ENCODE data around the gene OPHN1. TPM values are rescaled to one million over a fixed set of nuclear protein-coding genes. Genes with fewer than 3 reads are reported as not detected.

Gene OPHN1
- total RNA-seq, 1 experiment from 2014 or later = 4.0 TPM

DNA sequence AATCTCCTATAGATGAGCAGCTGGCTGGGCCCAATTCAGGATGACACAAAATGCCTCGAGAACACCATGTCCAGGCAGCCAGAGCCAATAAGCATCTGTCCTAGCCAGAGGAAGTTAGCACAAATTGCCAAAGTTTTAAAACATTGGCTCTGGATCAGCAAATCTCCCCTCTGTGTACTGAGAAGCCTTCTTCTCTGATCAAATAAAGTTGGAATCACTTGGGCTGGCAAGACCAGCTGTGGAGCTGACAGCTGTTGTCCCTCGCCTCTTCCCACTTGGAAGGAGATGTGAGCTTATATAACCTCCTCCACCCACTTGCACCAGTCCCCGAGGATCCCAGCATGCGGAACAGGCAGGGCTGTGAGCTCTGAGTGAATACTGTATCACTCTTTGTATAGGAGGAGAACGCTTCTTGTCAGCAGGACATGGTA lies 183.9 kb downstream of the OPHN1 start:
- no peak for DNase-seq (ENCODE audit: low spot score)

DNA sequence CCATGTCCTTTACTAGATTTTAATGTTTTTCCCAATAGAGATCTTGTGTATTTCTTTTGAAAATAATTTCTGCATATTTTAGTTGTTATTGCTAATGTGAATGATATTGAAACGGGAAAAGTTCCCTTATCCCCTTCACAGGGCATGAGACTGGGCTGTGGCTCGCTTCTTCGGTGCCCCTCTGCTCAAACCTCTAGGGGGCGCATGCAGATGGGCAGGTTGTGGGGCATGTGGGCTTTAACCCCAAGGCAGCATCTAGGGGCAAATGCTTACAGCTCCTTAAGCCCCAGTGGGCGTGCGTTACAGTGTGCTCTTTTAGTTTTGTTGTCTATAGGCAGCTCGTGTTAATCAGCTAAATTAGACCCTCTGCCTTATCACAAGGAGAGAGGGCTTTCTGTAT lies 194.7 kb downstream of the OPHN1 start:
- no peak for DNase-seq (ENCODE audit: low spot score)

DNA sequence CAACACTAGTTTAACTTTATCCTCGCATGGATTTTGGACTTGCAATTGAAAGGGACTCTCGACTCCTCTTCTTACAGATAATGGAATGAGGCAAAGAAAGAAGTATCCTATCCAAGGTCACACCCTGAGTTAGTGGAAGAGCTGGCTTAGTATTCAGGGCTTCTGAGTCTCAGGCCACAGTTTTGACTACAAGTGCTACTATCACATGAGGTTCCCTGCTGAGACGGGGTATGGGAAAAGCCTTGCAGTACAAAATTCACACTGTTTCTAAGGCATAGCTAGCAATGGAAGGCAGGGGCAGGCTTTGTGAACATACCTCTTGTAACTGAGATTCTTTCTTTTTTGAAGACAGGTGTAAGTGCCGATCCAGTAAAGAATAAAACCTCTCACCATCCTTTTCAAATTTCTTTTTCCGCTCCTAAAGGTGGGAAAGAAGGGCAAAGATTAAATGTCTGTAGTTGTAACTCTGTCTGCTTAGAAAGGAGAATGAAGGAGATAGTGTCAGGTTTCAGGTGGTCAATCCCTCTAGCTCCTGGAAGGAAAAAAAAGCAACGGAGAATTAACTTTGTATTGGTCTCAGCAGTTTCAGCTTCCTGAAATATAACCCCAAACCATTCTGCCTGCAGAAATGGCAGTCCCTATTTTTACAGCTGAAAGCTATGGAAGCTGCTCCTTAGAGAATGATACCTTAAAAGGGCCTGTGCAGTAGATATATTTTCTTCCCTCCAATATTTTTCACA lies 199.0 kb downstream of the OPHN1 start:
- no peak for DNase-seq (ENCODE audit: low spot score)

DNA sequence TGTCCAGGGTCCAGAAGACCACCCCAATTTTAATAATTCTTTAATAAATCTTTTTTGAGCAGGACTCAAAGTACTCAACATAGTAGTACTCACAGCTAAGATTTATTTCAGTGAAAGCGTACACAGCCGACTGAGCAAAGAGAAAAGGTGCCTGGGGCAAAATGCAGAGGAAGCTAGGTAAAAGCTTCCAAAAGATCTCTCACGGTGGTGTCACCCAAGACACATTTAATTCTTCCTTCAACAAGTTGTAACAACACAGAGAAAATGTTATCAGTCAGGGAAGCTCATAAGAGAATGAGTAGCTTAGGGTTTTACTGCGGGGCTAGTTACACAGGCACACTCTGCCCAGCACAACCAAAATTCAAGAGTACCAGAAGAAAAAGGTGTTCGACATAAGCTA lies 201.1 kb downstream of the OPHN1 start:
- DNase-seq (ENCODE audit: low spot score) = no peak

DNA sequence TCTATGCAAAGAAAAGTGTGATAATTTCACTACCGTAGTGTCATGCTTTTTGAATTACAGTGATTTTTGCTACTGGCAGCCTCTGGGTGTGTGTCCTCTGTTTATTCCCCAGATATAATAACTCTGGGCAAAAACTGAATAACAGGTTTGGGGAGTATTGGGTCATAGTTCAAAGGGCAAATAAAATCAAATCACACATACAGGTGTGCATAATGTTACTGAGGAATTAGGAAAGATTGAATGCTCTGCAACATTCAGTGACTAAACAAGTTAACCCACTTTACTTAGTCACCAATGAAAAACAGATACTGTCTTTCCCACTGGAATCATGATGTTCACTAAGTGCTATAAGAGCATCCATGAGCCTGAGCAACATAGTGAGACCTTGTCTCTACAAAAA lies 224.3 kb downstream of the OPHN1 start:
- no peak for DNase-seq (ENCODE audit: low spot score)

DNA sequence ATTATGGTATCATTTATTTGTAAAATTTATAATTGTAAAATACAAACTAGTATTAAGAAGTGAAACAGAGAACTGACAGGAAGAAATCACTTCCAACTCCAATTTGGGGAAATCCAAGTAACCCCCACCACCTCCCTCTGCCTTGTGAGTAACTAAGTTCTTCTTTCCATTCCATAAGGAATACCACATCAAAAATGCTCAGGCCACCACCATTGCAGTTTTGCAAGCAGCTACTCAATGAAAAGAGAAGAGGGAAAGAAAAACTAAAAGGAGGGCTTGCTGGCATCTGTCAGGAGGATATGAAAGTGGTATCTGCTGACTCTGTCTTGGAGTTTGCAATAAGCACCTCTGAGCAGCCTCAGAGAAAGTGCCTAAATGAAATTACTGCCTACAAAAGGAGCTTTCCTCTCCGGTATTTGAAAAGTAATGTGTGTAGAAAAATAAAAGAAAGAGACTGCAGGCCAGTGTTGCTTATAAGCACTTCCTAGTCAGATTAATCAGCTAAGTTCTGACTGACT lies 228.7 kb downstream of the OPHN1 start:
- DNase-seq (ENCODE audit: low spot score) = no peak

DNA sequence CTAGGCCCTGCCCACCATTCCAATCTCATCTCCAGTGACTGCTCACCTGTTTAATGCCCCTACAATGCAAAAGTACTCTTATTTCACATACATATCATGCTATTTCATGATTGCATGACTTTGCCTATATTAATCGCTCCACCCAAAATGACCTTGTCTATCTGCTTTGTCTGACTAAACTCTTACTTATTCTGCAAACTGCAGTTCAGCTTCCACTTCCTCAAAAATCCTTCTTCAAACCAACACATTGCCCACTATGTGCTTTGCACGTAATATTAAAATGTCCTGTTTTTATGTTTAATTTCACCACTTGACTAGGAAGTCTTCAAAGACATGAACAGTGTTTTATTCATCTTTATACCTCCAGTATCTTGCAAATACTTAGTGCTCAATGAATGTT lies 229.6 kb downstream of the OPHN1 start:
- DNase-seq (ENCODE audit: low spot score) = no peak

DNA sequence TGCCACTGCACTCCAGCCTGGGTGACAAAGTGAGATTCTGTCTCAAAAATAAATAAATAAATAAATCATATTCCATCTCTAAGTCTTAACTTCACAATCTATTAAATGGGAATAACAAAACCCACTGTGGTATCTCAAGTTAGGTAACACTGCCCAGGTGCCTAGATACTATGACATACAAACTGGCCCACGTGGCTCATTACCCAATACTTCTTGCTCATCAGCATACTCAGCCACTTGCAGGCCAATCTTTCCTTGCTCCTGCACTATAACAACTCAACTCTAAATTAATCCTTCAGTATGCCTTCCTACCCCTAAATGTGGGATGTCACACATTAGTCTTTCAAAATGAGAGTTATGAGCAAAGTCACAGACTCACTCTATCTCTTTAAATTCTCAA lies 230.1 kb downstream of the OPHN1 start:
- DNase-seq (ENCODE audit: low spot score) = no peak

DNA sequence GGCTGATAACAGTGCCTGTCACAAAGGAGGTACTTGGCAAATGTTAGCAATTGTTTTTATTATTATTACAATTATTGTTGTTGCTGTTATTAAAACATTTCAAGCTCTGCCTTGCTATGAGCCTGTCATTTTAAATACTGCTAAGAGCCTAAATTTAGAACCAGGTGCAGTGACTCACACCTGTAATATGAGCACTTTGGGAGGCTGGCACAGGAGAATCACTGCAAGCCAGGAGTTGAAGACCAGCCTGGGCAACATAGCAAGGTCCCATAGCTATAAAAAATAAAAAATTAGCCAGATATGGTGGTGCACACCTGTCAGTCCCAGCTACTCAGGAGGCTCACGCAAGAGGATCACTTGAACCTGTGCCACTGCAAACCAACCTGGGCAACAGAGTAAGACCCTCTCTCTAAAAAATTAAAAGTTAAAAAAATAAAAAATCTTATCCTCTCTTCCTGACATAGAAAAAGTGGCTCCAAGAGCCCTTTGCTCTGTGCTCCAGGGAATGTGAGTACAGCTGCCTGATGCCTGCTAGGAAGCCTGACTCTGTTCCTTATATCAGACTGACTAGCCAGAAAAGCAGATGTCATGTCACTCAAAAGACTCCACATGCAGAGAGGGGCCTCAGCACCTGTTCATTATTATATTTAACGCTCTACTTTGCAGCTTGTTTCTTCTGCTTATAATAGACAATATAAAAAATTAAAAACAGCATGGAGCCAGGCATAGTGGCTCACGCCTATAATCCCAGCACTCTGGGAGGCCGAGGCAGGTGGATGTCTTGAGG lies 234.0 kb downstream of the OPHN1 start:
- DNase-seq (ENCODE audit: low spot score) = no peak

DNA sequence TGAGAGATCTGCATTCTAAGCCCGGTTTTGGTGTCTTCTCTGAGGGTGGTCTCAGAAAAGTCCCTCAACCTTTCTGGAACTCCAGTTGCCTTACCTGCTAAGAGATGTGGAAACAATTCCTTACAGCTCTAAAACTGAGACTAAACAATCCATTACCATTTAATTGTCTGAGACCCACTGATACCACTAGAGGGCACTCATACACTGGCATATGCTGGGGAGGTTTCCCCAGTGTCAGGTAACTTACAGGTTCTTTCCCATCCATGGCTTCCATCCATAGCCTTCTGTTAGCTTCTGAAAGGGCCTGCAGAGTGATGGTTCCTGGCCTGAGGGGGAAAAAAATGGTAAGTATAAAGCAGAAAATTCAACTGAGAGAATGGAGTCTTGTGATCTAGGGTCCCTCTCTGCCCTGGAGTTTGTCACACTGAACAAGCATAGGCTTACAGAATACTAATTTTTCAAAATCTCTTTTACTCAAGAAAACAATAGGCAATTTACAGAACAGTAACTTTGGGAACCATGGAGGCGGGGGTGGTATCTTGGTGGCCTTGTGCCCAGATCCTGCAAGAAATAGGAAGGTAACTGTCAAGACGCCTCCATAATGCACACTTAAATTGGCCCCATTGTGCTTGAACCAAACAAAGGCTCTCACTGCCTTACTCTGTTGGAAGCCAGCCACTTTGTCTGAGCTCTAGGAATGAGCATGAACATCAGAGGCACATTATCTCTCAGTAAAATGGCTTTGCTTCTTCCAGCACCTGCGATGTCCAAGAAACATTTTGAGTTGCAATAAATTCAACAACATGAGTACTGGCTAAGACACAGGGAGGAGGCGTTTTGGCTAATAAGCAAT lies 236.1 kb downstream of the OPHN1 start:
- peak; percentile 45 for DNase-seq (ENCODE audit: low spot score)

DNA sequence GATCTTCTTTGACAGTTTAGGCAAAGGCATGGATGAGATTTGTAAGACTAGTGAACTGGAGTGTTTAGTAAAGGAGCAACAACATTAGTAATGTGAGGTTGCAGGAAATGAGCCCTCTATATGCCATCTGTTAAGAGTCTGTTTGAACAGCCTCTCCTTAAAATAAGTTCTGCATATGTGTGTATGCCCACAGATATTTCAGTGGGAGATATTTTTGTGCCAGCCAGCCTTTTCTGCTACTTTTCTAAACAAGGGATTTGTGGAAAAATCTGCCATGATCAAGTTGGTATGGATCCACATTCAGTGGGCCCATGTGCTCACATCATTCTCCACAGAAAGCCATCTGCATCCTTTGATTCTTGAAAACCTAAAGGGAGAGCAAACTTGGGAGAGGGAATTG lies 237.7 kb downstream of the OPHN1 start:
- no peak for DNase-seq (ENCODE audit: low spot score)

DNA sequence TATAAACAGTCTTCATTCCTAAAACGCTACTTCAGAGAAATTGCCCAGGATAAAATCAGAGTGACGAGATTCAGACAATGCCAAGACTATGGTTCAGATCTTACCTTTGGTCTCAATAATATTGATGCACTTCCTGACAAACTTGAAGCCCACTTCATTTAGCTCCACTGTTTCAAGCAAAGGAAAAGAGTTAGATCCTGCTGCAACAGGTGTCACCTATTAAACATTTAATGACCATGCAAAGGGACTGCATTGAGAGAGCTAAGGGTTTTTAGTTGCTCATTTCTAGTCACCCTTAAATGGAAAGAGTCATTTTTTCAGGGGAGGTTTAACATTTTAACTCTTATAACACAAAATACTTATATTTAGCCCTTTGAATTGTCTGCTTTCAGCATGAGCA lies 239.5 kb downstream of the OPHN1 start:
- no peak for DNase-seq (ENCODE audit: low spot score)

DNA sequence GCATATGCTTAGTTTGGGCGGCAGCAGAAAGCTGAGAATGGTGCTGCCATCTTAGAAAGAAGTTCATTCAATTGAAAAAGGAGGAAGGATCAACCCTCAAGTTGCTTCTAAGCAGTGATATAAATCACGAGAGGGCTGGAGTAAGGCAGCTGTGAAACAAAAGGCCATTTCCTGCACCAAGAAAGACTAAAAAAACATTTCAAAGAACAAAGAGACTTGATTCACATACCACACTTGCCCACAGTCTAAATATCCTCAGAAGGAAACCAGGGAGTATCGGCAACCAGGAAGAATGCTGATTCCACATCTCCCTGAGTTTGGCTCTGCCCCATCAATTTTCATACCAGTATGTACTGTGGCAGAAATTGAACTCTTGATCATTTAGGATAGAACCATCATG lies 240.1 kb downstream of the OPHN1 start:
- no peak for DNase-seq (ENCODE audit: low spot score)

DNA sequence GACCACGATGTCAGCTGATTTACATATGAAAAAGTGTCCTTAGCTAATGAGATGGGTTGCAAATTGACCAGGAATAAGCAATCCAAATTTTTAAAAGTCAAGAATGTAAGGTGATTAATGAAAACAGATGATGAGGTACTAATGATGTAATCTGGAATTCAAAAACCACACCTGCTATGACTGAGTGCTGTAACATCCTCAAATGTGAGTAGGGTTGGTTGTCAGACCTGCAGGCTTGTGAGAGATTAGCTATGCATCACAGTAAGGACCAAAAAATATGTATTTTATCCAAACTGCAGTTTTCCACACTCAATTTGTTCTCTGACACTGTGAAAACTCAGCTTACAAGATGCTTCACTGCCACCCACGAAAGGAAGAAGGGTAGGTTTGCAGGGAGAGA lies 242.5 kb downstream of the OPHN1 start:
- no peak for DNase-seq (ENCODE audit: low spot score)

DNA sequence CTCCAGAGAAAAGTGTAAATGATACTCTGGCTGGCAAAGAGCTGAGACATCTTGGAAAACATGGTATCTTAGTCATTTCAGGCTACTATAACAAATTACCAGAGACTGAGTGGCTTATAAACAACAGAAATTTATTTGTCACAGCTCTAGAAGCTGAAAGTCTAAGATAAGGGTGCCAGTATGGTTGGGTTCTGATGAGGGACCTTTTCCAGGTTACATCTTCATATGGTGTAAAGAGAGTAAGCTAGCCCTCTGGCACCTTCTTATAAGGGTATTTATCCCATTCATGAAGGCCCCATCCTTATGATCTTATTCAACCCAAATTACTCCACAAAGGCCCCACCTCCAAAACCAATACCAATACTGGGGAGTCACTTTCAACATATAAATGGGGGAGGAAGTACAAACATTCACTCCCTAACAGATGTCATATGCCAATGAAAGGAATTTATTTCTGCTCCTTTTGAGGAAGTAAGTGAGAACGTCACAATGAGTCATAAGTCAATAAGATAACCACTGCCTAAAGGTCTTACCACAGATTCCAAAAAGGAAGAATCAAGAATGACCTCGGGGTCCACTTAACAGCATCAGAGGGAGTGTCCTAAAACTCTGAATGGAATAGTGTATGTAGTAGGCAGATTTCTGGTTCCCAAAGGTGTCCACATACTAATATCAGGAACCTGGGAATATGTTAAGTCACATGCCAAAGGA lies 246.6 kb downstream of the OPHN1 start:
- peak; percentile 40 for DNase-seq (ENCODE audit: low spot score)

DNA sequence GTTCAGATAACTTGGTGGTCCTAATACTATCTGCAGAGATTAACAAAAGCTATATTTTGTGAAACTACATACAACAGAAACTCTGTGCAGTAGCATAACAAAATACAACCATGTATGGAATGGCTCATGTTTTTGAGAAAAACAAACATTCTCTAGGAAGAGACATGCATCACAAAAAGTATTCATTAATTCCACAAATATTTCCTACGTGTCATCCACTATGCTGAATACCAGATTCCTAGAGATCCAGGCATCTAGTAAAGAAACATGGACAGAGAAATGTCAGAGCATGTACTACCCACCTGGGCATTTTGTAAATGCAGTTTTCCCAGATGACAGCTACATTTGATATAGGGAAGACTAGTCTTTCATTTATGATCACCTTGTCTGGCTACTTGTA lies 248.1 kb downstream of the OPHN1 start:
- no peak for DNase-seq (ENCODE audit: low spot score)

DNA sequence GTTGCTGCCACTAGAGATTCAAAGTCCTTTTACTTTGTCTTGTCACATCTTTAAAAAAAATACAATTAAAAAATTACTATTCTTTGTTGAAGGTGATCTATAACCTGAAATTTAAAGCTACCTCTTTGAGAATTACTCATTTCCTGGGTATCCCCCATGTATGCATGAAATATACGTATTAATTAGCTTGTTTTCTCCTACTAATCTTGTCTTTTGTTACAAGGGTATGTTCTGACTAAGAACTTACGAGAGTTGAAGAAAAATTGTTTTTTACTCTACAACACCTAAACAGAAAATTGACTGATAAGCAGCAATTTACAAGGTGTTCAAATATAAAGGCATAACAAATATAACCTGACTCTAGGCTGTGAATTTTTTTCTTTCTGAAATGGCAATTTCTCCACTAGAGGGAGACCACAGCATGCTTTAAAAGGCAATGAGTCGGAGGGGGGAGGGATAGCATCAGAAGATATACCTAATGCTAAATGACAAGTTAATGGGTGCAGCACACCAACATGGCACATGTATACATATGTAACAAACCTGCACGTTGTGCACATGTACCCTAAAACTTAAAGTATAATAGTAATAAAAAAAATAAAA lies 249.6 kb downstream of the OPHN1 start:
- DNase-seq (ENCODE audit: low spot score) = peak; percentile 47

DNA sequence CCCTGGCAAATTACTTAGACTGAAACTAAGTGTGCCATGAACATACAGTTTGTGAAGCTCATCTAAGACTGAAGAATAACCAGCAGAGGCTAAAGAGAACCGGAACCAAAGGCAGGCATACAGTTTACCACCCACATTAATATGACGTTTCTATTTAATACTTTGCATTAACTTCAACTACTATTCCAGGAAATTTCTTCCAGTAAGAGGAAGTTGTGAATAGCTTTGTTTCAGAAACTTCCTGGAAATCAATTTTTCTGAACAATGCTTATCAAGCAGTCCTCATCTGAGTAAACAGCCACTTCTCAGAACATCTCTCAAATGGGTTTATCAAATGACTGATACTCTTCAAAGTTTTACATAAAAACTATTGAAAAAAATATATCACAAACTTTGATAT lies 252.7 kb downstream of the OPHN1 start:
- DNase-seq (ENCODE audit: low spot score) = no peak

DNA sequence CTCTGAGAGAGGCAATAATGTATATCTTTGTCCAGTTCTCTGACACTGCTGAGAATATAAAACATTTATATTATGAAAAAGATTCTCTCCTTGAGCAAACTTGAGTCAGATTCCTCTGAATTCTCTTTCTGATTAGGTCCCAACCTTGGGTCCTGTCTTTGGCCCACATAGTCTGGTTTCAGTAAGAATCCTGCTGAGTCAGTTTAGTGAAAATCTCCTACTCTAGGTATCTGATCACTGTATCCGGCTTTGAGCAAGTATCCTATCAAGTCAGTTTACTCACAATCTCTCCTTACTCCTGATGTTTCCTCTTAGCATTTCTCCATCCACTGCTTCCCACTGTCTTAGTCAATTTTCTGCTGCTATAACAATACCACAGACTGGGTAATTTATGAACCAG lies 253.9 kb downstream of the OPHN1 start:
- no peak for DNase-seq (ENCODE audit: low spot score)

DNA sequence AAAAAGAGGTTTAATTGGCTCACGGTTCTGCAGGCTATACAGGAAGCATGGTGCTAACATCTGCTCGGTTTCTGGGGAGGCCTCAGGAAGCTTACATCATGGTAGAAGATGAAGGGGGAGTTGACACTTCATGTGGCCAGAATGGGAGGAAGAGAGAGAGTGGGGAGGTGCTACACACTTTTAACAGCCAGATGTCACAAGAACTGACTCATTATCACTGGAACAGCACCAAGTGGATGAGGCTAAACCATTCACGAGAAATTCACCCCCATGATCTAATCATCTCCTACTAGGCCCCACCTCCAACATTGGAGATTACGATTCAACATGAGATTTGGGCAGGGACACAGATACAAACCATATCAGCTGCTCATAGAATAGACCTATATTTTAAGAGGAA lies 255.8 kb downstream of the OPHN1 start:
- peak; percentile 15 for DNase-seq (ENCODE audit: low spot score)

DNA sequence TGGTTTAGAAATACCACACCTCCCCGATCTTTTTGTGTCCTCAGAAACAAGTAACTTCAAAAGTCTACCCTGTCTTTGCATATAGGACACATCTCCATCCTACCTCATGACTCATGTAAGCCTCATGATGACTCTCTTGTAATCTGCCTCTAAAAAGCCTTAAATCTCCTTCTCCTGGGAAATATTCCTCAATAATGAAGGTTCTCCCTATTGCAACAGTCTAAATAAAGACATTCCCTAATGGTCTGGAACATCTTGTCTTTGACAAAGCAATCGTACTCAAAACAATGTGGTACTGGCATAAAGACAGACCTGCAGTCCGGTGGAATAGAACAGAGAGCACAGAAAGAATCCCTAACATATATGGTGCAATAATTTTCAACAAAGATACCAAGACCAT lies 257.7 kb downstream of the OPHN1 start:
- DNase-seq (ENCODE audit: low spot score) = no peak
